Natural killer cell (primary cell): ENCODE data around the gene ADAM15. TPM values are rescaled to one million over a fixed set of nuclear protein-coding genes. Genes with fewer than 3 reads are reported as not detected.

ENCODE experiments used
- ATAC-seq, 3 donors: fragments of 150-1000 bp in 2 of 3; fragments of 200-7000 bp in 1 of 3; cut with Tn5 transposase; 1 replicate in 1 of 3; 2 replicates in 2 of 3; pipeline ENCODE4 v1.10.0; 2021; ENCODE audit warnings: mild to moderate bottlenecking in 2 of 3, moderate library complexity in 2 of 3
- DNase-seq, 2 donors: peaks; one replicate each; pipeline versions ENCODE4 v3.0.0 to v3.0.0-alpha.2; 2013 to 2021; ENCODE audit warnings: mixed read lengths in 1 of 2
- H3K27ac ChIP-seq: one replicate; pipeline ENCODE4 v1.5.1; 2013; ENCODE audit warnings: mild to moderate bottlenecking, low read length
- H3K27me3 ChIP-seq: one replicate; pipeline ENCODE4 v1.6.1; 2013; ENCODE audit warnings: low read length; ENCODE audit not compliant: control insufficient read depth, insufficient read depth
- H3K36me3 ChIP-seq: one replicate; pipeline ENCODE4 v1.6.1; 2013; ENCODE audit warnings: low read length; ENCODE audit not compliant: control insufficient read depth, insufficient read depth
- H3K4me1 ChIP-seq: one replicate; pipeline ENCODE4 v1.6.1; 2013; ENCODE audit warnings: low read length; ENCODE audit not compliant: control insufficient read depth, insufficient read depth
- H3K4me3 ChIP-seq: one replicate; pipeline ENCODE4 v1.5.1; 2013; ENCODE audit warnings: low read length
- H3K9me3 ChIP-seq: one replicate; pipeline ENCODE4 v1.6.1; 2013; ENCODE audit warnings: low read length; ENCODE audit not compliant: control insufficient read depth, insufficient read depth
- H3K27ac Mint-ChIP-seq, 2 donors: one replicate each; pipeline ENCODE4 v1.8.0; 2022; ENCODE audit warnings: mild to moderate bottlenecking in 2 of 2, mixed read lengths in 2 of 2, moderate library complexity in 1 of 2
- H3K27me3 Mint-ChIP-seq, 2 donors: one replicate each; pipeline ENCODE4 v1.8.0; 2022; ENCODE audit warnings: low read depth in 2 of 2, mixed read lengths in 2 of 2
- H3K36me3 Mint-ChIP-seq: one replicate; pipeline ENCODE4 v1.8.0; 2022; ENCODE audit warnings: mixed read lengths
- H3K4me1 Mint-ChIP-seq, 2 donors: one replicate each; pipeline ENCODE4 v1.8.0; 2022; ENCODE audit warnings: mixed read lengths in 2 of 2
- H3K4me3 Mint-ChIP-seq: one replicate; pipeline ENCODE4 v1.8.0; 2022; ENCODE audit warnings: mild to moderate bottlenecking, moderate library complexity, mixed read lengths
- H3K9me3 Mint-ChIP-seq, 2 donors: one replicate each; pipeline ENCODE4 v1.8.0; 2022; ENCODE audit warnings: mixed read lengths in 2 of 2
- CTCF ChIP-seq: fragments of 200-600 bp; IDR thresholded peaks from one replicate; pipeline ENCODE4 v1.8.0; 2022; ENCODE audit warnings: antibody characterized with exemption
- WGBS: methylation state at CpG from one replicate; pipeline ENCODE4 v1.1.7; 2013; ENCODE audit warnings: missing lambda C conversion rate; ENCODE audit not compliant: insufficient coverage; 5-methylcytosine and 5-hydroxymethylcytosine counted together
- intact Hi-C: fragments of 100-400 bp; cut with micrococcal nuclease; formaldehyde crosslinking; loops from one replicate; pipeline ENCODE4 v1.14.2; 2022
- total RNA-seq, 4 donors: library from RNA; stranded (reverse); fragments of 120-200 nt in 1 of 4; gene quantifications; one replicate each; pipeline versions ENCODE4 v1.2.3 to v1.2.4, GENCODE V29; 2013 to 2022

ADAM15 gene
- total RNA-seq, 3 donors from 2014 or later (not counting 1 experiment from before 2014, with no cell fraction given) = 54.6 to 83.2 (median 64.7) TPM

- Mint-ChIP-seq H3K36me3 (no peaks in the 10 kb centered on the region), H3K4me1 (no peaks in the 10 kb centered on the region), H3K27ac (no peak overlapping the region), H3K9me3 (no peaks in the 10 kb centered on the region), H3K4me3 (no peak overlapping the region), H3K27me3 (no peaks in the 10 kb centered on the region)
- WGBS = 91% methylated on average over 6 of the region's 6 CpGs
- Histone ChIP-seq H3K27me3 (no peaks in the 10 kb centered on the region), H3K4me3 (no peak overlapping the region), H3K4me1 (no peaks in the 10 kb centered on the region), H3K27ac (no peak overlapping the region), H3K9me3 (no peaks in the 10 kb centered on the region), H3K36me3 (no peaks in the 10 kb centered on the region)
- intact Hi-C loops = no loop called here
- no peak for DNase-seq
- no peak for TF ChIP-seq CTCF
- no peak for ATAC-seq
Measured at GRCh38 chr1:155026588-155026987, 24.5 kb upstream of the ADAM15 start.

GRCh38 chr1:155029513-155030242 is 21.4 kb upstream of the ADAM15 start:
- Histone ChIP-seq H3K9me3 (no peaks in the 10 kb centered on the region), H3K4me1 (no peaks in the 10 kb centered on the region), H3K27ac (no peak overlapping the region), H3K36me3 (no peaks in the 10 kb centered on the region), H3K27me3 (no peaks in the 10 kb centered on the region), H3K4me3 (no peak overlapping the region)
- H3K9me3 Mint-ChIP-seq = no peaks in the 10 kb centered on the region
- WGBS = 90% methylated on average over 16 of the region's 16 CpGs
- no peak for DNase-seq
- H3K27ac Mint-ChIP-seq = no peak overlapping the region
- no peak for ATAC-seq
- H3K4me1 Mint-ChIP-seq = no peaks in the 10 kb centered on the region
- no peaks in the 10 kb centered on the region for H3K36me3 Mint-ChIP-seq
- intact Hi-C loops = no loop called here
- H3K27me3 Mint-ChIP-seq = no peaks in the 10 kb centered on the region
- no peak overlapping the region for H3K4me3 Mint-ChIP-seq
- TF ChIP-seq CTCF = no peak

GRCh38 chr1:155030243-155030795 is 20.8 kb upstream of the ADAM15 start:
- H3K27ac ChIP-seq = no peak overlapping the region
- Mint-ChIP-seq H3K27ac (no peak overlapping the region), H3K27me3 (no peaks in the 10 kb centered on the region), H3K9me3 (no peaks in the 10 kb centered on the region), H3K36me3 (no peaks in the 10 kb centered on the region), H3K4me3 (no peak overlapping the region), H3K4me1 (no peaks in the 10 kb centered on the region)
- H3K36me3 ChIP-seq = no peaks in the 10 kb centered on the region
- no peaks in the 10 kb centered on the region for H3K4me1 ChIP-seq
- DNase-seq (no peak), ATAC-seq (no peak)
- 89% methylated on average over 15 of the region's 15 CpGs for WGBS
- no peak for TF ChIP-seq CTCF
- no peak overlapping the region for H3K4me3 ChIP-seq
- H3K9me3 ChIP-seq = no peaks in the 10 kb centered on the region
- H3K27me3 ChIP-seq = no peaks in the 10 kb centered on the region
- intact Hi-C loops = no loop called here

- Histone ChIP-seq H3K27ac (no peak overlapping the region), H3K4me3 (no peak overlapping the region), H3K27me3 (no peaks in the 10 kb centered on the region), H3K4me1 (no peaks in the 10 kb centered on the region), H3K36me3 (no peaks in the 10 kb centered on the region), H3K9me3 (no peaks in the 10 kb centered on the region)
- no peak overlapping the region for H3K27ac Mint-ChIP-seq
- H3K4me1 Mint-ChIP-seq = no peaks in the 10 kb centered on the region
- intact Hi-C loops = no loop called here
- no peak overlapping the region for H3K4me3 Mint-ChIP-seq
- no peak for ATAC-seq
- no peaks in the 10 kb centered on the region for H3K36me3 Mint-ChIP-seq
- TF ChIP-seq CTCF = no peak
- 89% methylated on average over 11 of the region's 11 CpGs for WGBS
- no peaks in the 10 kb centered on the region for H3K9me3 Mint-ChIP-seq
- H3K27me3 Mint-ChIP-seq = no peaks in the 10 kb centered on the region
- no peak for DNase-seq
Measured at GRCh38 chr1:155030899-155031298, 20.2 kb upstream of the ADAM15 start.
